IPS-20b (cell line): Measurements from ENCODE around the gene LILRB5.
"Not testable (repeated sequence)": the region's sequence is repeated elsewhere in the genome, so short reads cannot be mapped to it uniquely, and the experiment has no call there.

Experiments used
- H3K27ac ChIP-seq: one replicate; pipeline ENCODE4 v1.5.1; 2013; ENCODE audit warnings: low read length
- H3K27me3 ChIP-seq: 2 replicates; pipeline ENCODE4 v1.6.1; 2013; ENCODE audit warnings: mild to moderate bottlenecking, low read length, inconsistent platforms; ENCODE audit not compliant: insufficient read depth
- H3K36me3 ChIP-seq: 2 replicates; pipeline ENCODE4 v1.6.1; 2013; ENCODE audit warnings: low read depth, mild to moderate bottlenecking, inconsistent platforms, low read length, moderate library complexity; ENCODE audit not compliant: insufficient read depth
- H3K4me1 ChIP-seq: 2 replicates; pipeline ENCODE4 v1.6.1; 2013; ENCODE audit warnings: mild to moderate bottlenecking, control low read depth, inconsistent platforms, low read length, moderate library complexity; ENCODE audit not compliant: insufficient read depth
- H3K4me3 ChIP-seq: 2 replicates; pipeline ENCODE4 v1.5.1; 2013; ENCODE audit warnings: mild to moderate bottlenecking, low read length, inconsistent platforms
- H3K9ac ChIP-seq: 2 replicates; pipeline ENCODE4 v1.6.1; 2013; ENCODE audit warnings: low read depth, mild to moderate bottlenecking, inconsistent platforms, low read length, moderate library complexity
- H3K9me3 ChIP-seq: 2 replicates; pipeline ENCODE4 v1.6.1; 2013; ENCODE audit warnings: mild to moderate bottlenecking, low read depth, low read length, inconsistent platforms; ENCODE audit not compliant: insufficient read depth

The LILRB5 gene

DNA sequence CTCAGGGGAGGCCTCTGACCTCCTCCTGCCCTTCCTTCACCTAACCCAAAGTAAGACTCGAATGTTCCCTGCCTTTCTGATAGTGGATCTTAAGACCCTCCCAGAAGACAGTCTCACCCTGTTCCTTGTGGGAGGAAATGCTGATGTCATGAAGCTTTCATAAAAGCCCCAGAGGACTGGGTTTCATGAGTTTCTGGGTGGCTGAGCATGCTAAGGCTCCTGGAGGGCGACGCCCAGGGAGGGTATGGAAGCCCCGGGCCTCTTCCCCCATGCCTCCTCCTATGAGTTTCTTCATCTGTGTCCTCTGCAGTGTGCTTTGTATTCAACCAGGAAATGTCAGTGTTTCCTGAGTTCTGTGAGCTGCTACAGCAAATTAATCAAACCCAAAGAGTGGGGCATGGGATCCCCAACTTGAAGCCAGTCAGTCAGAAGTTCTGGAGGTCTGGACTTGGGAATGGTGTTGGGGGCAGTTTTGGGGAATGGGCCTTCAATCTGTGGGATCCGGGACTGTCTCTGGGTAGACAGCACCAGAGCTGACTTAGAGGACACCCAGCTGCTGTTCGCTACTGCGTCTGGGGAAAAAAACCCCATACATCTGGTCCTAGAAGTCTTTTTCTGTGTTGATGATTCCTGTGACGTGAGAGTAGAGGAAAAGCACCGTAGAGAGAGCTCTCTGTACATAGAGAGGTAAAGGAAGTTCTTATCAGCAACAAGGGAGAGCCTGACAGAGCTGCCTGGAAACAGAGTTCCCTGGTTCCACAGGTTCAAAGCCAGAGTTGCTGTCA lies 25.8 kb upstream of the LILRB5 start:
- Histone ChIP-seq H3K27me3 (no peaks in the 10 kb centered on the region), H3K9me3 (no peaks in the 10 kb centered on the region), H3K36me3 (no peaks in the 10 kb centered on the region), H3K27ac (no peak overlapping the region), H3K4me3 (no peak overlapping the region), H3K4me1 (no peaks in the 10 kb centered on the region), H3K9ac (no peak overlapping the region)

DNA sequence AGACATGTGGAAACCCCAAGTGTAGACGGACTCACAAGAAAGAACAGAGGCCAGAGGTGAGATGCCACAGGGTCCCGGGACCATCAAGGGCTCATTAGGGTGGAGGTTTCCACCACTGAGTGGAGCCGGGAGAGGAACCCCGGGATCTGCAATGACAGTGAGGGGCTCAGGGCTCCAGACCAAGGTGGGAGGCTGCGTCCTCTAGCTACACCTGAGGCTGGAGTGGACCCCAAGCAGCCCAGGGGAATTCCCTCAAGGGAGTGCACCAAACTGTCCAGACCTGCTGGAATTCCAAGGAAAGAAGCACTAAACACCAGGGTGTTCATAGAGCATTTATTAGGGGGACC lies 24.6 kb upstream of the LILRB5 start:
- H3K4me1 ChIP-seq, H3K4me3 ChIP-seq, H3K9ac ChIP-seq, H3K9me3 ChIP-seq, H3K36me3 ChIP-seq, H3K27me3 ChIP-seq, H3K27ac ChIP-seq: not testable (repeated sequence)

DNA sequence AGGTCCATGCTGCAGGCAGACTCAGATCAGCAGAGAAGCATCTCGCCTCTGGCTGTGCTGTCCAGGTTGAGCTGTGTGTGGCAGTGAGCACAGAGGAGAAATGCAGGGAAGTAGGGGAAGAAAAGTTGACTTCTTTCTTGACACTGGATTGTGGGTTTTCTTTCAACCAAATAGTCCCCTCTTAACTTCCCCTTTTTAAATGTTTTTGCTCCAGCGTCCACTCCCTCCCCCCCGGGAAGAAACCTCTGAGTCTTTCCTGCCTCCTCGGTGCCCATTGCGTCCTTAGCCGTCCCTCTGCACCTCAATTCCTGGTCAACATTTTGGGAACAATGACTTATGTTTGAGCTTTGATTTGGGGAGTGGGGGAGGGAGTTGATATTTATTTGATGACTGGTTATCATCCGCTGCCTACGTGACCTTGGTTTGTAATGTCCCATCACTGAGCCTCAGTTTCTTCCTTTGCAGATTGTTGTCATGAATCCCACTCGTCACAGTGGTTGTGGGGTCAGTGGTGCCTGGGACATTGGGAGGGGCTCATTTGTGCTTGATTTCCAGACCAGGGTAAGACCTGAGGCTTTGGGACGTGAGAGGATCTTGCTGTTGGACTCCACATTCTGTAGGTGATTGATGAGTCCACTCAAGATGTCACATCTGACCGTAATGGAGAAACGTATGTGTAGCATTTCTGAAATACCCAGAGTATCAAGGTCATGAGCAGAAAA lies 24.1 kb upstream of the LILRB5 start, which contains the start of gene LILRB2:
TSS of gene LILRB2 (minus strand) at position 104 of the 722 bp plus-strand sequence. CDS start 614 bp downstream, outside the sequence.
- no peak within 1 kb of the TSS for H3K4me3 ChIP-seq
- H3K9ac ChIP-seq = no peak within 1 kb of the TSS
- H3K9me3 ChIP-seq = no peaks in the 10 kb centered on the region
- H3K4me1 ChIP-seq = no peaks in the 10 kb centered on the region
- H3K27me3 ChIP-seq = no peaks in the 10 kb centered on the region
- no peaks in the 10 kb centered on the region for H3K36me3 ChIP-seq
- no peak within 1 kb of the TSS for H3K27ac ChIP-seq

DNA sequence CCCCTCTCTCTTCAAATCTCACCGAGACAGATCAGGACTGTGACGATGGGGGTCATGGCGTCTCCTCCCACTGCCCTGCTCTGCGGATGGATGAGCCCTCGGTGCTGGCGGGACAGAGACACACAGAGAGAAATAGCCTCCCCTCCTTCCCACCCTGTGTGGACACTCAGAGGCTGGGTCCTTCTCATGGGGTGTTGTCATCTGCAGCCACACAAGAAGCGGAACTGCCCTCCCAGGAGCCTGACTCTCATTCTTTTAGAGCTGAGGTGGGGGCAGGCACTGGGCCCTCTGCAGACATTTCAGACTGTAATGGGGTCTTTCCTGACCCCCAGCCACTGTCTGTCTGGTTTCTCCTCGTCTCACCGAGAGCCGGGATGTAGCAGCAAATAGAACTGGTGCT lies 23.4 kb upstream of the LILRB5 start:
- not testable (repeated sequence) for H3K4me3 ChIP-seq, H3K27ac ChIP-seq, H3K9me3 ChIP-seq, H3K27me3 ChIP-seq, H3K36me3 ChIP-seq, H3K9ac ChIP-seq, H3K4me1 ChIP-seq

DNA sequence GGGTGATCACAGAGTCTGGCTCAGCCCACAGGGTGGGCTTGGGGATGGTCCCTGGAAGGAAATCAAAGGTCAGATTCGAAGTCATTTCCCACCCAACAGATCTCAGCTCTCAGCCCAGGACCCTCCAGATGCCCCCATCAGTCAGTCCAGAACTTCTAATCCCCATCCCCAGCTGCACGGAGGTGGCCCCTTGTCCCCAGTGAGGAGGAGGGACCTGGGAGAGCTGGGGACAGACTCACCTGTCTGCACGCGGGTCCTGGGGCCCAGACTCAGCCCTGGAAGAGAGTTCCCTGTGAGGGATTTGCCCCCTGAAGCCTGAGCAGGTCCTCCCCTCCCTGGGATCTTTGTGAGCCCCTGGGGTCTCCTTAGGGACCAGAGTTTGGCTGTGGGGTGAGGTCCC lies 23.0 kb upstream of the LILRB5 start:
- H3K9ac ChIP-seq, H3K27ac ChIP-seq, H3K9me3 ChIP-seq, H3K27me3 ChIP-seq, H3K4me3 ChIP-seq, H3K4me1 ChIP-seq, H3K36me3 ChIP-seq: not testable (repeated sequence)

DNA sequence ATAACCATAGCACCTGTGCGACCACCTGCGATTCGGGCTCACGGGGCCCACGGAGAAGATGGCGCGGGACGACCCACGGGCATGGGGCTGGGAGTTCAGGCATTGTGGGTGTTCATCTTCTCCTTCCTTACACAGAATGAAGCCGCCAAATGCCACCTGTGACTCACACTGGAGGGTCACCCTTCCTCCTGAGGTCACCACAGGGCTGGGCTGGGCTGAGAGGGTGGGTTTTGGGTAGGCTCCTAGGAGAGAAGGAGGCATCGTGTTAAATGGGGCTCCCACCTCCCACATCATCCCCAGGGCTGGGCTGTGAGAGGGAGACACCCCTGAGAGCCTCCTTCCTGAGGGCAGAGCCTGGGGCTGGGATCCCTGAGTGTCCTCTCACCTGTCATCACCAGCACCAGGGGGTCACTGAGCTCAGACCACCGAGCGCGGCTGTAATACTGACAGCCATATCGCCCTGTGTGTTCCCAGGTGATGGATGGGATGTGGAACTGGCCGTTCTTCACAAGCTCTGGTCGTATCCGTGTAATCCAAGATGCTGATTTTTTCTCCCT lies 22.4 kb upstream of the LILRB5 start:
- H3K36me3 ChIP-seq = no peaks in the 10 kb centered on the region
- H3K27me3 ChIP-seq = no peaks in the 10 kb centered on the region
- no peak overlapping the region for H3K27ac ChIP-seq
- no peaks in the 10 kb centered on the region for H3K4me1 ChIP-seq
- H3K9ac ChIP-seq = no peak overlapping the region
- H3K9me3 ChIP-seq = no peaks in the 10 kb centered on the region
- H3K4me3 ChIP-seq = no peak overlapping the region

DNA sequence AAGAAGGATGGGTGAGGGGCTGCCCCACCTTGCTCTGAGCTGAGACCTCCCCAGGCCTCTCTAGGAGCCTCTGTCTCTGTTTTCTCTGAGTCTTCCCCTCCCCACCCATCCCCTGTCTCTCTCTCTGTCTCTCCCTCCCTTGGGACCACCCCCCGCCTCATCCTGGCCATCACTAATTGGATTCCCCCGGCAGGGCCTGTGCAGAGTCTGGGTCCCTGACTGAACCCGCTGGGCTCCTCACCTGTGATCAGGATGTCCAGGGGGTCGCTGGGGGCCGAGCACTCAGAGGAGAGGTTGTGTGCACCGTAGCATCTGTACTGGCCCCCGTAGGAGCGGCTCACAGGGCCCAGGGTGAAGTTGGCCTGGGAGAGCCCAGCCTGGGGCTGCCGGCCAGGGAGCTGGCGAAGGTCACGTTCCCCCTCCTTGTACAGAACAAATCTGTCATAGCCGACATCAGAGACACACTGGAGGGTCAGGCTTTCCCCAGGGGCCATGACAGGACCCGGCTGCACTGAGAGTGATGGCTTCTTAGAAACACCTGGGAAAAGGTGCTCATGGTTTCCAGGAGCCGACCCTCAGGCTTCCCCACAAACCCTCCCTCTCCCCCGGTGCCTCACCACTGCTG lies 21.6 kb upstream of the LILRB5 start:
- H3K27ac ChIP-seq, H3K27me3 ChIP-seq, H3K9ac ChIP-seq, H3K4me3 ChIP-seq, H3K36me3 ChIP-seq, H3K9me3 ChIP-seq, H3K4me1 ChIP-seq: not testable (repeated sequence)

DNA sequence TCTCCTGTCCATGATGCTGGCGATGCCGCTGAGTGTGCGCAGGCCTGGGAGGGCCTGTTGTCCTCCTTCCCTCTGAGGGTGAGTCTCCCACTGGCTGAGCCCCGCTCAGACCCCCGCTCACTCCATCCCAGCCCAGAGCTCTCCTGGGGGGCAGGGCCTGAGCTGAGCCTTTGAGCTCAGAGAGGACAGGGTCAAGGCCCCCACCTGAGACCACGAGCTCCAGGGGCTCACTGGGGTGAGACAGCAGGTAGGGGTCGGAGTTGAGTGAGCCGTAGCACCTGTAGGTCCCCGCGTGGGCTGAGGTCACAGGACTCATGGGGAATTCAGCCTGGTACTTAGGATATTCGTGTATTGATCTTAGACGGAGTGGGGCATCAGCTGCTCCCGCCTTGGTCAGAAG lies 21.0 kb upstream of the LILRB5 start:
- H3K4me1 ChIP-seq, H3K27ac ChIP-seq, H3K36me3 ChIP-seq, H3K9me3 ChIP-seq, H3K9ac ChIP-seq, H3K4me3 ChIP-seq, H3K27me3 ChIP-seq: not testable (repeated sequence)

DNA sequence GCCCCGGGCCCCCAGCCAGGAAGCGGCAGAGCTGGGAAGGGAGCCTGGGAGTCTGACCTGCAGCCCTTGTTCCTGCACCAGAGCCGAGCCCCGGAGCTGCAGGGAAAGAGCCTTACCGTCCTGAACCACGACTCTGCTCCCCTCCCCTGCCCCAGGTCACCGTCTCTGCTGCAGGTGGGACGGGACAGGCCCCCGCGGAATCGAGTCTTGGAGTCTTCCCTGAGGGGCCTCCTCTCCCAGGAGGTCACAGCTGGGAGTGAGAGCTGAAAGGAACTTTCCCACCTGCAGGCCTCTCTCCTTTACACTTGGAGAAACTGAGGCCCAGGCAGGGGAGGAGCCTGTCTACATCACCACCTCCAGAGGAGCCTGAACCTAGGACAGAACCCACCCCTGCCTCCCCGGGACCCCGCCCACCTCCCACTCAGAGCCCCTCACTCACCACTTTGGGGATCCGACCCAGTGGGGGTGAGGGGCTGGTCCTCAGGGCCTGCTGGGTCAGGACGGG lies 20.1 kb upstream of the LILRB5 start:
- H3K4me1 ChIP-seq, H3K9me3 ChIP-seq, H3K36me3 ChIP-seq, H3K4me3 ChIP-seq, H3K9ac ChIP-seq, H3K27ac ChIP-seq, H3K27me3 ChIP-seq: not testable (repeated sequence)

DNA sequence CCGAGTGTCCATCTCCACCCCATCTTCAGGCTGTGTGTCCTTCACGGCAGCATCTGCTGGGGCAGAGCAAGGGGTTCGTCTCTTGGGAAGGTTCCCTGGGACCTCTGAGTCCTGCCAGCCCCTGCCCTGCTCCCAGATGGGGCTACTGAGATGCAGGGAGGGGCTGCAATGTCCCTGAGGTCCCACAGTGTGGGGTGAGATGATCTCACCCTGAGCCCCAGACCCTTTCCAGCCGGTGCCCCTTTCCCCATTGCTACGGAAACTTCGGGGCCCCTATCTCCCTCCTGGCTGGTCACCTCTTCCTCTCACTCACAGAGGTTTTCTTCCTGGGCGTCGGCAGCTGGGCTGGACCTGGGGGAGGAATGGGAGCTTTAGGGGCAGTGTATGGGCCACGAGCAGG lies 18.9 kb upstream of the LILRB5 start:
- H3K4me3 ChIP-seq = no peak overlapping the region
- no peaks in the 10 kb centered on the region for H3K36me3 ChIP-seq
- no peak overlapping the region for H3K27ac ChIP-seq
- no peaks in the 10 kb centered on the region for H3K4me1 ChIP-seq
- H3K9ac ChIP-seq = no peak overlapping the region
- no peaks in the 10 kb centered on the region for H3K9me3 ChIP-seq
- H3K27me3 ChIP-seq = no peaks in the 10 kb centered on the region

DNA sequence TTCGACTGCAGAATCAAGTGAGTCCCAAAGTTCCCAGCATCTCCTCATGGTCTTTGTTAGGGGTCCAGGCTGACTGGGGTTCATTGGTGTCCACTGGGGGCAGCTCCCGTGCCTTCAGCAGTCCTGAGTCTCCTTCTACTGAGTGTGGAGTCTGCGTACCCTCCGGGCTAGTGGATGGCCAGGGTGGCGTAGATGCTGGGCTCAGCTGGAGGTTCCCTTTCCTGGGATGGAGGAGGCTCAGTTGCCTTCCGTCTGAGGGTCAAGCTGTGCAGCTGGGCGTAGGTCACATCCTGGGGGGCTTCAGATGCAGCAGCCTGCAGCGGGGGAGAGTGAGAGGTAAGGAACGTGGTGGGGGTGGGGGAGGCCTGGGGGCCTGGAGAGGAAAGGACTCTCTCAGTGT lies 17.4 kb upstream of the LILRB5 start:
- not testable (repeated sequence) for H3K9ac ChIP-seq, H3K9me3 ChIP-seq, H3K36me3 ChIP-seq, H3K4me3 ChIP-seq, H3K4me1 ChIP-seq, H3K27me3 ChIP-seq, H3K27ac ChIP-seq

DNA sequence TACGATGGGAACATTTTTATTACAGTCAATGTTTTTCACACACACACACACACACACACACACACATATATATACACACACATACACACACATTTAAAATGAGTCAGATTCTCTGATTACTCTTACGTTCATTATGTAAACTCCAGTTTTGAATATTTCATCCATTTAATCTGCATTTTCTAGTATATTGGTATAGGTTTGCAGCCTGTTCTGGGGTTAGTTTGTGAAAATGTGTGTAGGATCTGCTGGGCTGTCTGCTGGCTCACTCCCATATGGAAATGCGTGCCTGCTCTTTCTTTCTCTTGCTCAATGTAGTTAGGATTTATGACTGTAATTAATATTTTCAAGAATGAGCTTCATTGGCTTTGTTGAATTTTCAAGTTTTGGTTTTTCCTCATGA lies 16.7 kb upstream of the LILRB5 start:
- no peaks in the 10 kb centered on the region for H3K27me3 ChIP-seq
- no peak overlapping the region for H3K4me3 ChIP-seq

More for the DNA sequence above, 16.7 kb upstream of the LILRB5 start:
- H3K36me3 ChIP-seq = no peaks in the 10 kb centered on the region
- H3K4me1 ChIP-seq = no peaks in the 10 kb centered on the region
- H3K27ac ChIP-seq = no peak overlapping the region
- H3K9ac ChIP-seq = no peak overlapping the region
- no peaks in the 10 kb centered on the region for H3K9me3 ChIP-seq
